GM21576 (cell line): Measurements from ENCODE around the gene TNNI3K.
A peak's percentile ranks its signal among the peaks of the same experiment; 100 is the strongest.

Experiments
- ATAC-seq: cut with Tn5 transposase; IDR thresholded peaks from one replicate; pipeline ENCODE4 v1.9.1; 2021; ENCODE audit warnings: mild to moderate bottlenecking, moderate library complexity; ENCODE audit not compliant: unreplicated experiment

The TNNI3K gene

GRCh38 chr1:74485622-74486021, 250.4 kb downstream of the TNNI3K start:
- no peak for ATAC-seq

- no peak for ATAC-seq
Measured at GRCh38 chr1:74486036-74486435, 250.8 kb downstream of the TNNI3K start.

GRCh38 chr1:74496669-74497068, 261.5 kb downstream of the TNNI3K start:
- no peak for ATAC-seq

DNA sequence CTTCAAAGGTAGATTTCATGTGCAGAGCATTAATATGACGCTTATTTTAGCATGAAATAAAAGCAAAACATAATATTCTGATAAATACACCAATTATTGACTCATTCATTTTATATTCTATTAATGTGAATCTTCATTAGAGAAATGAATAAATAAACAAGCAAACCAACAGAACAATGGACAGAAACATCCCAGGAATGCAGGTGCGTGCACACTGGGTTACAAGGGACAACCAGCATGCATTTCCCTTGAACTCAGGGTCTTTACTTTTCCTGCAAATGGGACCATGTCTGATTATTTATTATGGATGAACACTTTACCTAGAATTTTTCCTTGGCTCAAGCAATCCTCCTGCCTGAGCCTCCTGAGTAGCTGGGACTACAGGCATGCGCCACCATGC, 263.7 kb downstream of the TNNI3K start:
- ATAC-seq = no peak

- ATAC-seq = no peak
Measured at GRCh38 chr1:74502432-74502831, 267.2 kb downstream of the TNNI3K start.

DNA sequence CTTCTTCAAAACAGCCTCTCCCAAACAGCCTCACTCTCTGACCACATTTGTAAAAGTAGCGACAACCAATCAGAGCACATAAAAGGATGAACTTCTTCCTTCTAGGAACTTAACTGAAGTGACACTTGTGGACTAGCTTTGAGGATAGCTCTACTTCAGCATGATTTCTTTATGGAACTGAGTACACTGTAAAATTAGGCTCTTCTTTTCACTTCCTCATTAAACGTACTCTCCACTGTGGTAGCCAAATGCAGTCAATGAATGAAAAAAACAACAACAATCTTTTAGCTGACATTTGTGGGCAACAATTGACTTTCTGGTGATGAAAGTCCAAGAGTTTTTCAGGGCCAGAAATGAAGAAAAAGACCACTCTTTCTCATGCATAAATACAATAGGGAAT, 267.7 kb downstream of the TNNI3K start:
- no peak for ATAC-seq

DNA sequence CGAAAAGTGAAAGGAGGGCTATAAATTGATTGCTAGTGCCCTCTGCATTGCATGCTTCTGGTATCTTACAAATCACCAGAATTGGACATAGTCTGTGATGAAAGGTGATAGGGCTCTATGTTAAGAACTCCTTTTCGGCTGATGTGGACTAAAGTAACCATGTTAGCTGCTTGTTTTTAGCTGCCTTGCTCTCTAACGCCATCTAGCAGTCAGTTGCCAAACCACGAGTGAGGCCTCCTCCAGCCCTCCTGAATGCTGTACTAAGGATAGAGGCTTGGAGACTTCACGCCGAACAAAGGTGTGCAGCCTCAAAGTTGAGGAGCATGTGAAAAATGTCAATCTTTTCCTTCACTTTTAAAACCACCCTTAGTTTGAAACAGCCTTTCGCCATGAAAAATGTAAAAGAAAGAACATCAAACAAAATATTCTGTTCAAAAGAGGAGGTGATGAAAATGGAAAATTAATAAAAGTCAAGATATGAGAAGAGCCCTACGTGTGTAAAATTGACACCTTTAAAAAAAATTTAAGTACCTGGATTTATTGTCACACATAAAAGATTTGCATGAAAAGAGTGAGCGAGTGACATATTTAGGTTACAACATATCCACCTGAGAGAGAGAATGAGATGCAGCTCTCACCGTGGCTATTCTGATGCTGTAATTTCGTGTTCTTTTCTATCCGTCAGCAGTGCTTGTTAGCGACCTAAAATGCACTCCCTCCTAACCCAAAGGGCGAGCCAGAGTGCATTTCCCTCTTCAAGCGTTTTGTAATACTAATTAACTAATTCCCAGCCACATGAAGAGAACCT, 269.1 kb downstream of the TNNI3K start:
- ATAC-seq = peak; percentile 84

DNA sequence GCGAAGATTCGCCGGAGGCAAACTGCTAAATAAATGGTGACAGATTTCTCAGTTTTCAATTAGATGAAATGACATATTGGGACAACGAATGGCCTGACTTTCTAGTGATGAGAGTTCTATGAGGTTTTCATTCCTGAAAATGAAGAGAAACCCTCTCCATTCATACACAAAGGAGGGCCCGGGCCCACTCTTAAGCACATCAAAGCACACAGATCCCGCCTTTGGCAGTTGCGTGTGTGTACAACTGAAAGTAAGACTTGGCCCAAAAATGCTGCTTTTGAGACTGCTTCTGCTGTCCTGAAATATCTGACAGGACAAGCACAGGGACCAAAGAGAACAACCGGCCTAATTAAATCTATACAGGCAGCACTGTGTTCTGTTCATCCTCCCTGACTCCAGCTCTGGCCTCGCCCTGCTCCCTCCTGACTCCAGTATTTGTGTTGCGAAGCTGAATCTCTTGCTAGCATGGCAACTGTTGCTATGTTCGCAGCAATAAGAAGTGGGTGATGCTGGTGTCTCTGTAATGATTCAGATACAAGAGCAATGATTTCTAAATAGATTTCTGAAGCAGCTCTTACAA, 269.8 kb downstream of the TNNI3K start:
- ATAC-seq = no peak

DNA sequence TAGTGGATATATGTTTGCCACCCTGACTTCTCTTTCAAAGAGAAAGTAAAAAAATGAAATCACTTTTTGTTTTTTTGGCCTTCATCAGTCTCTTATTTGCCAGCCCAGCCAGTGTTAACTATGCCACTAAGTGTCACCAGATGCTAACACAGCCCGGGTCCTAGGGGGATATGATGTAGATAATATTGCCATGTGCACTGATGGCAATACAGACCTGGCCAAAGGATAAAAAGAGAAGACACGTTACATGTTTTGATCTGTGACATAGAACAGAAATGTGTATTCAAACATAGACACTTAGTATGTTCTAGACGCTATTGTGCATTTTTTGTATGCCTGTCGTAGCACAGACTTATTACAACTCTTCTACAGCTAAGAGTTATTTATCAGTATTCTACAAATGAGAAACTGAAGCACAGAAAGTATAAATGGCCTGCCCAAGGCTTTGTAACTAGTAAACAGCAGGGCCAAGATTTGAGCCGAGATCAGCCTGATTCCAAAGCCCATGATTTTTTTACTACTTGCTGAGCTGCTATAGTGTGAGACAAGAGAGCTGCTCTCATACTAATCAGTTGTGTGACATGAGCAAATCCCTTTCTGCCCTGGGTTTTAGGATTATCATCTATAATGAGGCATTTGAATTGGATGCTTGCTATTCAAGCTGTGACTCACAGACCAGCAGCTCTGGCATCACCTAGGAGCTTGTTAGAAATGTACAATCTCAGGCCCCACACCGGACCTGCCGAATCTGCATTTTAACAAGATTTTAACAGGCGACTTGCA, 270.9 kb downstream of the TNNI3K start:
- ATAC-seq = no peak

DNA sequence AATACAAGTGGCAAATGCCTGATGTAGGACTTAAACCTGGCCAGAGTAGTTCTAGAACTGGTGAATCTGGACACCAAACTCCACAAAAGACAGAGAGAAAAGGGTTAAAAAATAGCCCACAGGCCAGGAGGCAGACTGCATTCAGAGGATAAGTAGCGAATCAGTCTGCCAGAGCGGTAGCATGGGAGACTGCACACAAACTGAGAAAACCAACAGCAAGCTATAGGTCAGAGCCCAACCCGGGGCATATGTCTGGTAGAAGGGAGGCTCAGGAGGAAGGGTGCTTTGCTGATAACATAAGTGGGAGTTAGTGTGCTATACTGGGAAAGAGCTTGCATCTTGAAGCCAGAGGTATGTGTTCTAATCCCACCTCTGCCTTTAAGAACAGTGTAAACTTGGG, 273.3 kb downstream of the TNNI3K start:
- ATAC-seq = no peak

GRCh38 chr1:74512170-74512915, 277.2 kb downstream of the TNNI3K start, which contains the start of gene LRRC53:
Gene LRRC53, minus strand, starts transcription at chr1:74512611. Its CDS starts 29,262 bp downstream, at chr1:74483349.
- ATAC-seq = no peak

GRCh38 chr1:74513411-74514300, 278.5 kb downstream of the TNNI3K start:
- ATAC-seq = no peak

GRCh38 chr1:74517599-74518051, 282.4 kb downstream of the TNNI3K start:
- ATAC-seq = peak; percentile 88

GRCh38 chr1:74522148-74522547, 287.0 kb downstream of the TNNI3K start:
- no peak for ATAC-seq

DNA sequence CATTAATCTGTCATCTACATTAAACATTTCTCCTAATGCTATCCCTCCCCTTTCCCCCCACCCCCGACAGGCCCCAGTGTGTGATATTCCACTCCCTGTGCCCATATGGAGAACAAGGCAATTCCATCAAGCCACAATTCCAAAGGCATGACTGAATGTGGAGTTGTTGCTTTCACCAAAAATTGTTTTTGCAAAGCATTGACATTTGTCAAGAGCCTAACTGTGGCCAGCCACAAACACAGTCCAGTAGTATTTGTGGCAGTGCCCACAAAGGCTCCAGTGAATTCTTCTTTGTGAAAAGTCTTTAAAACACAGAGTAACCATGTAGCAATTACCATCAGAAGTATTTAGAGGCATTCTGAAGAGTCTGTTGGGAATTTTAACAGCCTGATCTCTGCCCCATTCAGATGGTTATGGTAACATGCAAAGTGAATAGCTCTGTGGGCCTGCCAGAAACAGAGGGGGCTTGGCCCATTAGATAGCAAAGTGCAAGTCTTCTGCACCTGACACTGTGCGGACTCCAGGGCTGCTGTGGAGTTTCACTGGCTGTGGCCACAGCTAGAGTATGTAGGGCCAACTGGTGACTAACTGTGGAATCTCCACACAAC, 288.8 kb downstream of the TNNI3K start:
- ATAC-seq = no peak

DNA sequence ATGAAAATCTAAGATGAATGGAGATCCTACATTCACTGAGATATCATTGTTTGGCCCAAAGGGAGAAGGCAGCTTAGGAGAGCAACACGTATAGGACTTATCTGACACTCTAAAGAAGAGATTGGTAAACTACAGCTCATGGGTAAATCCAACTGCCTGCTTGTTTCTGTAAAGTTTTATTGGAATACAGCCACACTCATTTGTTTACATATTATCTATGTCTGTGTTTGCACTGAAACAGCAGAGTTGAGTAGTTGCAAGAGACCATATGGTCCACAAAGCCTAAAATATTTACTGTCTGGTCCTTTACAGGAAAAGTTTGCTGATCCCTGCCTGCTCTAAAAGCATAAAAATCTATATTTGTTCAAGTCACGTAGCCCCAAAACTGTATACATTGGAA, 291.5 kb downstream of the TNNI3K start:
- ATAC-seq = no peak

GRCh38 chr1:74528123-74528522, 292.9 kb downstream of the TNNI3K start:
- no peak for ATAC-seq

DNA sequence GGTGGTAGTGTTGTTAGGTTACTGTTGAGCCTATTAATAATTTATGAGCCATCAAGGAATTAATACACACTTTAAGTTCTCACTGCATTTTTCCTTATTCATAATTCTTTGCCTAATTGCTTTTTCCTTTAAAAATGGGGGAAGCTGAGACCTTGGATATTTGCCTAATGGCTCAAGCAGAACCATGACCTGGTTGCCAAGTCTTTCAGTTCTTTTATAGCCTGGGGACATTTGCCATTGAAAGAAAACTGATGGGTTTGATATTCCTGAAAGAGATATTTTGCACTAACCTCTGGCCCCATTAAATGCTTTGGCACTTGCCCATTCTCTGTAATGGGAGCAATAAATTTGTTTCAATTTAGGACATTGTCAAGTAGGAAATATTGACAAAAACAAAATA, 295.7 kb downstream of the TNNI3K start:
- ATAC-seq = no peak

- ATAC-seq = no peak
Measured at GRCh38 chr1:74531796-74532195, 296.6 kb downstream of the TNNI3K start.

DNA sequence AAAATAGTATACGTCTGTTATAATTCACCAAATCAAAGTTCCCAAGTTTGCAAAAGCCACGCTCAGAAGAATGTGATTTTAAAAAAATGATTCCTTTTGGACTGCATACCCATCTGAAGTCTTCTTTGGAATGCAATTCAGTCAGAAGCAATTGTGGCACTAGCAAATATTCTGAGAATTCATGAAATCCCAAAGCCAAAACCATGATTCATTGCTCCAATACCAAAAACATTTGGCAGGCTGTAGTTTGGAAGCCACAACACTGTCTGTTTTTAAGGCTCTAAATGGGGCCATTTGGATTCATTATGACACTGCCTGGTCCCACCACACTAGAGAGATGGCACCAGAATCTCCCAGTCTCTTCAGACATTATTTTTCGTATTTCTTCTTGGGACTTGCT, 299.1 kb downstream of the TNNI3K start:
- ATAC-seq = no peak
